Activated naive CD4-positive, alpha-beta T cell treated with anti-CD3 and anti-CD28 coated beads, Interleukin-2, amount 50 U/mL, for 72 hours (primary cell): ENCODE results near the gene FNBP1. TPM values are rescaled to one million over a fixed set of nuclear protein-coding genes. Genes with fewer than 3 reads are reported as not detected.

Experiments used
- ATAC-seq, 2 donors: fragments of 150-1000 bp; cut with Tn5 transposase; 2 replicates each; pipeline ENCODE4 v1.10.0; 2021; ENCODE audit warnings: mild to moderate bottlenecking in 2 of 2, moderate library complexity in 2 of 2
- DNase-seq, 2 donors: peaks; one replicate each; pipeline ENCODE4 v3.0.0; 2021 to 2022; ENCODE audit warnings: low spot score in 2 of 2
- H3K27ac Mint-ChIP-seq, 2 donors: one replicate each; pipeline ENCODE4 v1.8.0; 2022; ENCODE audit warnings: mild to moderate bottlenecking in 2 of 2, mixed read lengths in 2 of 2
- H3K36me3 Mint-ChIP-seq, 2 donors: one replicate each; pipeline ENCODE4 v1.8.0; 2022; ENCODE audit warnings: mixed read lengths in 2 of 2
- H3K9me3 Mint-ChIP-seq, 2 donors: one replicate each; pipeline ENCODE4 v1.8.0; 2022; ENCODE audit warnings: mixed read lengths in 2 of 2
- total RNA-seq, 2 donors: library from RNA; stranded (reverse); gene quantifications; one replicate each; pipeline ENCODE4 v1.2.3, GENCODE V29; 2022

The FNBP1 gene
- total RNA-seq, 2 donors from 2014 or later = 183 to 199 TPM

- ATAC-seq (no peak), DNase-seq (no peak)
- H3K9me3 Mint-ChIP-seq = no peaks in the 10 kb centered on the region
- peak overlapping the region; percentile 96 for H3K27ac Mint-ChIP-seq
- peaks cover 18 to 28% of the 10 kb centered on the region in 2 donors for H3K36me3 Mint-ChIP-seq
Observed at GRCh38 chr9:129839324-129840023, 203.5 kb downstream of the FNBP1 start.

GRCh38 chr9:129838707-129839259 is 204.2 kb downstream of the FNBP1 start:
- DNase-seq (peak; percentile 50 to 78), ATAC-seq (peak; percentile 68 to 79)
- Mint-ChIP-seq H3K27ac (peak overlapping the region; percentile 96), H3K36me3 (peaks cover 25 to 35% of the 10 kb centered on the region in 2 donors), H3K9me3 (no peaks in the 10 kb centered on the region)

Other genes with a start within 250 kb of the FNBP1 start
- 10 to 100 TPM; 17.2 to 29.7 TPM for gene TOR1B, start 240.0 kb downstream of the FNBP1 start, total RNA-seq
- 10 to 100 TPM; 33.4 to 48.6 TPM for gene TOR1A, start 219.1 kb downstream of the FNBP1 start, total RNA-seq
- 10 to 100 TPM; 43.9 to 58.4 TPM for gene C9orf78, start 207.9 kb downstream of the FNBP1 start, total RNA-seq
- 10 to 100 TPM; 50.7 to 58.5 TPM for gene USP20, start 207.7 kb downstream of the FNBP1 start, total RNA-seq
- 10 to 100 TPM; 23.1 to 41.8 TPM for gene GPR107, start 10.7 kb upstream of the FNBP1 start, total RNA-seq
- gene NCS1, start 129.2 kb upstream of the FNBP1 start, total RNA-seq = 10 to 100 TPM; 13.5 to 14.0 TPM
- gene HMCN2, start 222.6 kb upstream of the FNBP1 start, total RNA-seq = not detected